WERI-Rb-1 (cell line): ENCODE measurements around the gene ERCC1.

Source experiments
- DNase-seq: peaks from one replicate; pipeline ENCODE4 v3.0.0-alpha.2; 2020
- H3K27ac ChIP-seq: fragments of 250-450 bp; sonication (Bioruptor Pico); 2 replicates; pipeline ENCODE4 v1.5.1; 2020; ENCODE audit warnings: mild to moderate bottlenecking, moderate library complexity
- H3K27me3 ChIP-seq: fragments of 250-450 bp; sonication (Bioruptor Pico); 2 replicates; pipeline ENCODE4 v1.5.1; 2021; ENCODE audit warnings: mild to moderate bottlenecking, low read depth, moderate library complexity; ENCODE audit not compliant: insufficient read depth, severe bottlenecking
- H3K36me3 ChIP-seq: fragments of 250-450 bp; sonication (Bioruptor Pico); 2 replicates; pipeline ENCODE4 v1.5.1; 2020; ENCODE audit warnings: mild to moderate bottlenecking, moderate library complexity
- H3K4me3 ChIP-seq: 2 replicates; pipeline ENCODE4 v1.5.1; 2011; ENCODE audit warnings: low read depth, mild to moderate bottlenecking, control low read depth, low read length
- H3K9me3 ChIP-seq: fragments of 250-450 bp; sonication (Bioruptor Pico); 2 replicates; pipeline ENCODE4 v1.5.1; 2021; ENCODE audit warnings: mild to moderate bottlenecking, moderate library complexity; ENCODE audit not compliant: severe bottlenecking
- TF ChIP-seq, protein P1 (sequence below): IDR thresholded peaks from 2 replicates; pipeline ENCODE4 v1.5.1; 2011; ENCODE audit warnings: low read depth, mild to moderate bottlenecking, control low read depth, inconsistent platforms, low read length

The ERCC1 gene

DNA sequence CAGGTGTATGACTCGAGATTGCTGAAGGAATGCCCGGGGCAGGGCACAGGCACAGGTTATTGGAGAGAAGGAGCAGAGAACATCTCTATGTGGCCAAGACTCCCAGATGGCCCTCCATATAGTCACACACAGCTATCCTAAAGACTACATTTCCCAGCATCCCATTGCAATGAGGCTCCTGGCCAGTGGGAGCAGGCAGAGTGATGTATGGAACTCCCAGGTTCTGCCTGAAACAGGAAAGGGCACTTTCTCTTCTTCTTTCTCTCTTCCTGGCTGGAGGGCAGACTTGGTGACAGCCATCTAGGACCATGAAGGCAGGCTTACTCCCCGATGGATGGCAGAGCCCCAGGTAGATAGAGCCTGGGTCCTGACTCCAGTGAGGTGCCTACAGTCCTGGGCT lies 32.4 kb downstream of the ERCC1 start:
- no peaks in the 10 kb centered on the region for H3K9me3 ChIP-seq
- no peak for DNase-seq

DNA sequence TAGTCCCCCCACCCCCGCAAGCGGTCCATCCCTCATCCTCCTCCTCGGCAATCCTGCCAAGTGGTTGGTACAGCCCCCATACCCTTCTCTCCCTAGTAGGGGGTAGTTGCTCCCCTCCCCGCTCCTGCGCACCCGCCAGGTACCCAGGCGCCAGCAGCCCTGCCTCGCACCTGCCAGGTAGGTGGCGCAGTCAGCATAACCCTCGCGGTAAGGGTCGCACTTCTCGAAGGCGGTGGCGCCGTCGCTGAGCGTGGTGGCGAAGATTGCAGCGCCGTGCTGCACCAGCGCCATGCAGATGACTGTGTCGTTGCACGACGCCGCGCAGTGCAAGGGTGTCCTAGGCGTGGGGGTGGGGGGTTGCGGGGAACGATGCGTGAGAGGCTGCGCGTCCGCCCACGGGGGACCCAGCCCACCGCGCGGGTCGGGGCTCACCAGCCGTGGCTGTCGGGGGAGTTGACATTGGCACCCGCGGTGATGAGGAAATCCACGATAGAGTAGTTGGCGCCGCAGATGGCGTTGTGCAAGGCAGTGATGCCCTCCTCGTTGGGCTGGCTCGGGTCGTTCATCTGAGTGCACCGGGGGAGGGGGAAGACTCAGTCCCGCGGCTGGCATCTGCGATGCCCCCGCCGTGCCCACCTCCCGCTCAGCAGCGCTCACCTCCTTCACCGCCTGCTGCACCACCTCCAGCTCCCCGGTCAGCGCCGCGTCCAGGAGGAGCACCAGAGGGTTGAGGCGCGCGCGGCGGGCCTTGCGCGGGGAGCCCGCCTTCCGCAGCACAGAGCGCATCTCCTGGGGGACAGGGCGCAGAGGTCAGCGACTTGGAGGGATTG lies 38.1 kb downstream of the ERCC1 start:
- no peak overlapping the region for H3K27ac ChIP-seq
- DNase-seq: no peak
- TF ChIP-seq, protein P1, sequence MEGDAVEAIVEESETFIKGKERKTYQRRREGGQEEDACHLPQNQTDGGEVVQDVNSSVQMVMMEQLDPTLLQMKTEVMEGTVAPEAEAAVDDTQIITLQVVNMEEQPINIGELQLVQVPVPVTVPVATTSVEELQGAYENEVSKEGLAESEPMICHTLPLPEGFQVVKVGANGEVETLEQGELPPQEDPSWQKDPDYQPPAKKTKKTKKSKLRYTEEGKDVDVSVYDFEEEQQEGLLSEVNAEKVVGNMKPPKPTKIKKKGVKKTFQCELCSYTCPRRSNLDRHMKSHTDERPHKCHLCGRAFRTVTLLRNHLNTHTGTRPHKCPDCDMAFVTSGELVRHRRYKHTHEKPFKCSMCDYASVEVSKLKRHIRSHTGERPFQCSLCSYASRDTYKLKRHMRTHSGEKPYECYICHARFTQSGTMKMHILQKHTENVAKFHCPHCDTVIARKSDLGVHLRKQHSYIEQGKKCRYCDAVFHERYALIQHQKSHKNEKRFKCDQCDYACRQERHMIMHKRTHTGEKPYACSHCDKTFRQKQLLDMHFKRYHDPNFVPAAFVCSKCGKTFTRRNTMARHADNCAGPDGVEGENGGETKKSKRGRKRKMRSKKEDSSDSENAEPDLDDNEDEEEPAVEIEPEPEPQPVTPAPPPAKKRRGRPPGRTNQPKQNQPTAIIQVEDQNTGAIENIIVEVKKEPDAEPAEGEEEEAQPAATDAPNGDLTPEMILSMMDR: no peak
- no peak overlapping the region for H3K4me3 ChIP-seq
- no peaks in the 10 kb centered on the region for H3K27me3 ChIP-seq
- H3K36me3 ChIP-seq: no peaks in the 10 kb centered on the region
- no peaks in the 10 kb centered on the region for H3K9me3 ChIP-seq

More for the DNA sequence above, 32.4 kb downstream of the ERCC1 start:
- 0 out of 2 replicates have a peak, but pooled peaks cover 3% of the 10 kb centered on the region for H3K36me3 ChIP-seq
- no peak overlapping the region for H3K4me3 ChIP-seq
- H3K27ac ChIP-seq: no peak overlapping the region
- H3K27me3 ChIP-seq: no peaks in the 10 kb centered on the region
- TF ChIP-seq, protein P1: no peak

DNA sequence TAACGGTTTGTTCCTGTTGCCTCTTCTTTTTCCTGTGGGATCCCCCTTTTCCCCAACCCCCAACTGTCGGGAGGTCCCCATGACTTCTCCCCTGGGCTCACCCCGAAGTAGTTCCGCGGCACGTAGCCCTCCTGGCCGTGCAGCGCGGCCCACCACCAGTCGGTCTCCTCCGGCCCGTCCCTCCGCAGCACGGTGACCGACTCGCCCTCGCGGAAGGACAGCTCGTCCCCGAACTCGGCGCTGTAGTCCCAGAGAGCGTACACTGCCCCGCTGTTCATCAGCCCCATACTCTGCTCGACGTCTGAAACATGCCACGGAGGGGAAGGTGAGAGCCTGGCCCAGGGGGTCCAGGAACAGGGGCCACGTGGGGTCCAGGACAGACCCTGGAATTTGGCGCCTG lies 41.3 kb downstream of the ERCC1 start:
- TF ChIP-seq, protein P1: no peak
- Histone ChIP-seq H3K27me3 (no peaks in the 10 kb centered on the region), H3K9me3 (no peaks in the 10 kb centered on the region), H3K36me3 (no peaks in the 10 kb centered on the region), H3K27ac (no peak overlapping the region), H3K4me3 (no peak overlapping the region)
- DNase-seq: no peak

DNA sequence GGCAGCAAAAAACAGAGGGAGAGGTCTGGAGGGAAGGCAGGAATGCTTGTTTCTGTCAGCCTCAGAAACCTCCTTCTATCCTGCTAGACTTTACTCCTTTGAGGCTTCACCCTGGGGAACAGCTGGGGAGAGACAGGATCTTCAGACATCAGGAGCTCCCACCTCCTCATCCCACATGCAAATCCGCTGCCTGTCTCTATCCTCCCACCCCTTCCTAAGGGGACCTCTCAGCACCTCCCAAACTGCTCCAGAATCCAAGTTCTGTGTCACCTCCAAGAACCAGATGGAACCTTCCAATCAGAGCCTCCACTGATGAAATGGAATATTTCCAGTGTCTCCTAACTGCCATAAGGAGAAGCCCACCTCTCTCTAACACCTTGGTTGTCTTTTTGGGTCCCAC lies 43.6 kb downstream of the ERCC1 start:
- DNase-seq: no peak
- H3K27me3 ChIP-seq: no peaks in the 10 kb centered on the region
- no peaks in the 10 kb centered on the region for H3K9me3 ChIP-seq
- H3K36me3 ChIP-seq: no peaks in the 10 kb centered on the region
- TF ChIP-seq, protein P1: no peak
- no peak overlapping the region for H3K27ac ChIP-seq
- H3K4me3 ChIP-seq: no peak overlapping the region

DNA sequence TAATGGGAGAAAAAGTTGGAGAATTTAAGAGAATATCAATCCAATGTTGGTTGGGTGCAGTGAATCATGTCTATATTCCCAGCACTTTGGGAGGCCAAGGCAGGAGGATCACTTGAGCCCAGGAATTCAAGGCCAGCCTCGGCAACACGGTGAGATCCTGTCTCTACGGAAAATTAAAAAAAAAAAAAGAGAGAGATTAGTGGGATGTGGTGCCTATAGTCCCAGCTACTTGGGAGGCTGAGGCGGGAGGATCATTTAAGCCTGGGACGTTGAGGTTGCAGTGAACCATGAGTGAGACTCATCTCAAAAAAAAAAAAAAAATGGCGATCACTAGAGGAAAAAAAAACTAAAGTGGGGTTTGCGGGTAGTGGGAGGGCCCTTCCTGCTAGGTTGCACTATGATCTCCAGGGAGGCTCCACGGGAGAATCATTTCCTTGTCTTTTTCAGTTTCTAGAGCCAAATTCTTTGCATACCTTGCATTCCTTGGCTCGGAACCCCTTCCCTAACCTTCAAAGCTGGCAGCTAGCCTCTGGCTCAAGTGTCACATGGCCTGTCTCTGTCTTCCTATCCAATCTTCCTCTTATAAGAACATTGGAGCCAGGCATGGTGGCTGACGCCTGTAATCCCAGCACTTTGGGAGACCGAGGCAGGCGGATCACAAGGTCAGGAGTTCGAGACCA lies 47.5 kb downstream of the ERCC1 start:
- Histone ChIP-seq H3K36me3 (no peaks in the 10 kb centered on the region), H3K9me3 (no peaks in the 10 kb centered on the region), H3K27me3 (no peaks in the 10 kb centered on the region), H3K27ac (no peak overlapping the region), H3K4me3 (no peak overlapping the region)
- TF ChIP-seq, protein P1: no peak
- DNase-seq: no peak
